ENCODE data around the gene RUNX2.

The RUNX2 gene

GRCh38 chr6:45297320-45297719, 30.8 kb upstream of the RUNX2 start:
- no peak for ATAC-seq (ENCODE audit: low read depth)
- Histone ChIP-seq H3K27me3 (ENCODE audit: insufficient read depth, poor library complexity, severe bottlenecking) (no peaks in the 10 kb centered on the region), H3K27ac (ENCODE audit: poor library complexity, severe bottlenecking) (no peak overlapping the region), H3K4me1 (ENCODE audit: insufficient read depth, poor library complexity, severe bottlenecking) (no peaks in the 10 kb centered on the region), H3K36me3 (ENCODE audit: low read depth) (no peaks in the 10 kb centered on the region), H3K9me3 (ENCODE audit: severe bottlenecking) (no peaks in the 10 kb centered on the region), H3K4me3 (ENCODE audit: severe bottlenecking) (no peak overlapping the region)
- no peak for TF ChIP-seq CTCF (IDR thresholded peaks at IDR 0.05; ENCODE audit: poor library complexity, severe bottlenecking)
- DNase-seq (ENCODE audit: low spot score) = no peak

GRCh38 chr6:45299096-45299581, 29.0 kb upstream of the RUNX2 start:
- no peaks in the 10 kb centered on the region for H3K9me3 ChIP-seq (ENCODE audit: severe bottlenecking)
- no peaks in the 10 kb centered on the region for H3K36me3 ChIP-seq (ENCODE audit: low read depth)
- ATAC-seq (ENCODE audit: low read depth) = no peak
- no peak overlapping the region for H3K27ac ChIP-seq (ENCODE audit: poor library complexity, severe bottlenecking)
- no peaks in the 10 kb centered on the region for H3K4me1 ChIP-seq (ENCODE audit: insufficient read depth, poor library complexity, severe bottlenecking)
- H3K4me3 ChIP-seq (ENCODE audit: severe bottlenecking) = no peak overlapping the region
- no peak for DNase-seq (ENCODE audit: low spot score)
- no peak for TF ChIP-seq CTCF (IDR thresholded peaks at IDR 0.05; ENCODE audit: poor library complexity, severe bottlenecking)
- no peaks in the 10 kb centered on the region for H3K27me3 ChIP-seq (ENCODE audit: insufficient read depth, poor library complexity, severe bottlenecking)

- no peak overlapping the region for H3K27ac ChIP-seq (ENCODE audit: poor library complexity, severe bottlenecking)
- no peak for TF ChIP-seq CTCF (IDR thresholded peaks at IDR 0.05; ENCODE audit: poor library complexity, severe bottlenecking)
- H3K9me3 ChIP-seq (ENCODE audit: severe bottlenecking) = no peaks in the 10 kb centered on the region
- no peaks in the 10 kb centered on the region for H3K36me3 ChIP-seq (ENCODE audit: low read depth)
- no peaks in the 10 kb centered on the region for H3K27me3 ChIP-seq (ENCODE audit: insufficient read depth, poor library complexity, severe bottlenecking)
- DNase-seq (ENCODE audit: low spot score) = no peak
- no peaks in the 10 kb centered on the region for H3K4me1 ChIP-seq (ENCODE audit: insufficient read depth, poor library complexity, severe bottlenecking)
- no peak for ATAC-seq (ENCODE audit: low read depth)
- no peak overlapping the region for H3K4me3 ChIP-seq (ENCODE audit: severe bottlenecking)
These were observed 27.4 kb upstream of the RUNX2 start for GRCh38 chr6:45300736-45301135.

- no peak overlapping the region for H3K27ac ChIP-seq (ENCODE audit: poor library complexity, severe bottlenecking)
- no peak for ATAC-seq (ENCODE audit: low read depth)
- no peaks in the 10 kb centered on the region for H3K9me3 ChIP-seq (ENCODE audit: severe bottlenecking)
- no peaks in the 10 kb centered on the region for H3K4me1 ChIP-seq (ENCODE audit: insufficient read depth, poor library complexity, severe bottlenecking)
- no peak for DNase-seq (ENCODE audit: low spot score)
- H3K27me3 ChIP-seq (ENCODE audit: insufficient read depth, poor library complexity, severe bottlenecking) = no peaks in the 10 kb centered on the region
- no peaks in the 10 kb centered on the region for H3K36me3 ChIP-seq (ENCODE audit: low read depth)
- no peak overlapping the region for H3K4me3 ChIP-seq (ENCODE audit: severe bottlenecking)
- no peak for TF ChIP-seq CTCF (IDR thresholded peaks at IDR 0.05; ENCODE audit: poor library complexity, severe bottlenecking)
These were observed 26.6 kb upstream of the RUNX2 start for GRCh38 chr6:45301348-45302142.

- ATAC-seq (ENCODE audit: low read depth) (no peak), DNase-seq (ENCODE audit: low spot score) (no peak)
- Histone ChIP-seq H3K27me3 (ENCODE audit: insufficient read depth, poor library complexity, severe bottlenecking) (no peaks in the 10 kb centered on the region), H3K4me3 (ENCODE audit: severe bottlenecking) (no peak overlapping the region), H3K9me3 (ENCODE audit: severe bottlenecking) (no peaks in the 10 kb centered on the region), H3K36me3 (ENCODE audit: low read depth) (no peaks in the 10 kb centered on the region), H3K4me1 (ENCODE audit: insufficient read depth, poor library complexity, severe bottlenecking) (no peaks in the 10 kb centered on the region), H3K27ac (ENCODE audit: poor library complexity, severe bottlenecking) (no peak overlapping the region)
- no peak for TF ChIP-seq CTCF (IDR thresholded peaks at IDR 0.05; ENCODE audit: poor library complexity, severe bottlenecking)
These were observed 25.3 kb upstream of the RUNX2 start for GRCh38 chr6:45302832-45303231.

All from RWPE2 (cell line).